Nucleus accumbens (tissue), 56 donors: ENCODE results near the gene SFXN2.

Experiments
- DNase-seq, 56 donors: peaks; one replicate each; lab custom pipeline; 2025; lab: John Stamatoyannopoulos, UW

Gene SFXN2

DNA sequence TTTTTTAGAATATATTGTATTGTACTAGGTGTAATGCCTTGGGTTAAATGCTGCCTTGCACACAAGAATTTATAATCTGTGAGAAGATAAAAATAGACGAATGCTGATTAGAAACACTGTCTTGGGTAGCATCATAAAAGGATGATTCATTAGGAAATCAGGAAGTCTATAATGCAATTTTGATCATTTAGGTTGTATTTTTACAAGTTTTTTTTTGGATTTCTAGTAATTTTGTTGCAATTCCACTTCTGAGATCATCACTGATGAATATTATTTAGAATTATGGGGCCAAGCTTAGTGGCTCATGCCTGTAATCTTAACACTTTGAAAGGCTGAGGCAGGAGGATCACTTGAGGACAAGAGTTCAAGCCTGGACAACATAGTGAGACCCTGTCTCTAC, 58.9 kb downstream of the SFXN2 start:
- DNase-seq, result no peak

- peak in 12 of 56 donors; percentile 5 to 30 (median 15) for DNase-seq
Observed at GRCh38 chr10:102773986-102774385, 59.5 kb downstream of the SFXN2 start.

GRCh38 chr10:102775201-102775934, 60.9 kb downstream of the SFXN2 start:
- DNase-seq, result peak in 5 of 56 donors; percentile 7 to 26 (median 12)

DNA sequence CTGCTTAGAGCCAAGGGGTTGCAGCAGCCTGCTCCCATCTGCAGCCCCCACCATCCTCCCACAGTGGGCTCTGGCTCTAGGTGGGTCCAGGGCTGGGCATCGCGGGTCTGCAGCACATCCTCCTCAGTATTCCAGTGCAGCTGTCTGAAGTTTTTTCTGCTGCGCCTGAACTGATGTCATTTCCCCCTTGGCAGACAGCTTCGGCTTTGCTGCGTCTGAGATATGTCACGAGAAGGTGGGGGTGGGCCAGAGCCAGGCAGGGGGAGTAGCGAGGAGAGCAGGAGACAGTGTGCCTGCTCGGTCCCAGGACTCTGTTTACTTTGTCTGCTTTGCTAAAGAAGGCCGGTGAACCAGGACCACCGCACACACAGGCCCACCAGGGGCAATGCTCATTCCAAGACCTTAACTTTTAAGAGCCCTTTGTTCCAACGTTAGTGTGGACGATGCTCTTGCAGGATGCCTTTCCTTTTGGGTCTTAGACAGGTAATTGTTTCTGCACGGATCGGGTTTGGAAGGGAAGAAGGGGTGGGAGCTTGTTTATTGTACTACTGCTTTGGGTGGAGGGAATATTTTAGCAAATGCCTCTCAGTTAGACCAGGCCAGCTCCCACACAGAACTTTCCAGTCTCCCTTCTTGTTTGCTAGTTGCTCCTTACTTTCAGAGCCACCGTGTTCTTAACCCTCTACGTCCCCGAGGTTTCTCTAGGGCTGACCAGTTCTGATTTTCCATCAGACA, 61.7 kb downstream of the SFXN2 start:
- peak in 49 of 56 donors; percentile 14 to 79 (median 49) for DNase-seq

DNA sequence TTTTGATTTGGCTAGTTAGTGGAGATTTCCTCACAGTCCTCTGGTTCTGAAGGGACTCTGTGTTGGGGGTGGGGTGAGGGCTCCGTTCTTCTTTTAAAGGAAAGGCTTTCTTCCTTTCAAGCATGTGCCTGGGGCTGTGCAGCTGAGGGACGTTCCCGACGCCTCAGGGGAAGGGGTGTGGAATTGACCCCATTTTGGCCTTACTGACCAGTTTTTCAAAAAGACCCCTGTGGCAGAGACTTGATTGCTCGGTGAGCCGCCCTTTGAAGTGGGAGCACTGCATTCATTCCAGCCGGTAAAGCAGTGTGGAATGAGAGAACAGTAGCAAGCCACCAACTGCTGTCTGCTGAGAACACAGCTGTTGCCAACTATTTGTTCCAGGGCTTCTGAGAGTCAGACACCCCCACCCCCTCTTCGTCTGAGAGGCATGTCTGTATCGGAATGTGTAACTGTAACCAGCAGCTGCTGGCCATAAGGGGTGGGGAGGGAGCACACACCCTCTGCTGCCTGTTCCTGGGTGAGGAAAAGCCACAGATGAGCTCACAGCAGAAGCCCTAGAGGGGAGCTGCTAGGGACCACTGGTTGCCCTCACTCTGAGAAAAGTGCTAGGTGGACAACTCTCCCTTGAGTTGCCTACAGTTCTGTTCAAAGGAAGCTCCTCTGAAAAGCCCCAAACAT, 62.5 kb downstream of the SFXN2 start:
- DNase-seq, result peak in 37 of 56 donors; percentile 11 to 55 (median 32)

GRCh38 chr10:102777711-102778453, 63.4 kb downstream of the SFXN2 start:
- DNase-seq, result no peak

DNA sequence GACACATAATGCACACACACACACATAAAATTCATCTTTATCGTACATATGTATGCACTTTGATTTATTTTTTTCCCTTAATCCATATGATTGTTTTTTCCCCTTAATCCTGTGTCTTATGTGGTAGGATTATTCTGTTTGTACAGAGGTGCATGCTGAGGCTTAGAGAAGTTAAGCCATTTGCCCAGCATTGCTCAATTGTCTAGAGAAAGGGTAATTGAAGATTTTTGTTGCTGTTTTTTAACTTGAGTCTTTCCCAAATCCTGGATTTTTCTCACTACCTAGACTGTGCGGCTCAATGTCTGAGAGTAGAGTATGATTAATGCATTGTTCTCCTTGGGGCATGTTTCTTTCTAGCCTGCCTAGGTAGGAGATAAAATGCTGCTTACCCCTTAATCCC, 64.3 kb downstream of the SFXN2 start:
- no peak for DNase-seq

- no peak for DNase-seq
Observed at GRCh38 chr10:102779680-102780526, 65.5 kb downstream of the SFXN2 start.

DNA sequence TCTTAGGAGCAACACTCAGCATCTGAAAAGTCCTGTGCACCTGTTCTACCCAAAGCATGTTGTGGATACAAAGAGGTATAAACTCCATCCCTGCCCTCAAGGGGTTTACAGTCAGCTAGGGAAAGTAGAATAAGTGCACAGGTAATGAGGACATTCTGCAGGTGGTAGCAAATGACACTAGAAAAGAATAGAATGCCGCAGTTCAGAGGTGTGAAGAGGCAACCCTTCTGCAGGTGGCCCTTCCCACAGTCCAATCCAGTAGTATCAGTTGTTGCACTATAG, 66.0 kb downstream of the SFXN2 start:
- no peak for DNase-seq

DNA sequence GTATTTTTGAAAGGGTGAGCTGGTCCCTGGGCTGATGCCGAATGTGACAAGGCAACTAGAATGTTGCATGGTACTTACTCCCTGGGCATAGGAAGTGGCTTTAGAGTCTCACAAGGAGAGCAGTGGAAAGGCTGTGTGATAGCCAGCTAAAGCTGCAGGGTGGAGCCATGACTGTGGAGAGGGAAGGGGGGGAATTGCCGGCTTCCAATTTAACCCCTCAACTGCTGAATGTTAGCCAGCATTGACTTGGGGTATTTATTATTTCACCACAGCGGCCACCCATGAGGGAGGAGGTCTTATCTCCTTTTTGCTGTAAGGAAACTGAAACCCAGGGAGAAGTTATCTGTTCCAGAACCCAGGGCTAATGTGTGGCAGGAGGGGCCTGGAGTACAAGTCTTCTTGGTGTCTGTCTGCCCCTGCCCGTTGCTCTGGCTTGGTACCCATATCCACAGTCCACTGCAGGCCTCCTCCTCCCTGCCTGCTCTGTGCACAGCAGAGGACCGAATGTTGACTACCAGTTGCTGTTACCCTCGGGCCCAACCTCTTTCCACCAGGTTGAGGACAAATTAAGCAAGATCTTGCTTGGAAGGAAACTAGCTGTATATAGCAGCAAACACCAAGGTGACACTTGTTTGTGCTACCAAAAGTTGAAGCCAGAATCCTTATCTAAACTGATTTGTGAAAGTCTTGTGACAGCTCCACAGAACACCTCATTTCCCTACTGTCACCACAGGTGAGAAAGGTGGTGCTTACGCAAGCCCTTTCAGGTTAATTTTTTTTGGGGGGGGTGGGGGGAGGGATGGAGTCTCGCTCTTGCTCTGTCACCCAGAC, 66.9 kb downstream of the SFXN2 start:
- DNase-seq, result no peak

GRCh38 chr10:102781921-102782557, 67.6 kb downstream of the SFXN2 start:
- no peak for DNase-seq

DNA sequence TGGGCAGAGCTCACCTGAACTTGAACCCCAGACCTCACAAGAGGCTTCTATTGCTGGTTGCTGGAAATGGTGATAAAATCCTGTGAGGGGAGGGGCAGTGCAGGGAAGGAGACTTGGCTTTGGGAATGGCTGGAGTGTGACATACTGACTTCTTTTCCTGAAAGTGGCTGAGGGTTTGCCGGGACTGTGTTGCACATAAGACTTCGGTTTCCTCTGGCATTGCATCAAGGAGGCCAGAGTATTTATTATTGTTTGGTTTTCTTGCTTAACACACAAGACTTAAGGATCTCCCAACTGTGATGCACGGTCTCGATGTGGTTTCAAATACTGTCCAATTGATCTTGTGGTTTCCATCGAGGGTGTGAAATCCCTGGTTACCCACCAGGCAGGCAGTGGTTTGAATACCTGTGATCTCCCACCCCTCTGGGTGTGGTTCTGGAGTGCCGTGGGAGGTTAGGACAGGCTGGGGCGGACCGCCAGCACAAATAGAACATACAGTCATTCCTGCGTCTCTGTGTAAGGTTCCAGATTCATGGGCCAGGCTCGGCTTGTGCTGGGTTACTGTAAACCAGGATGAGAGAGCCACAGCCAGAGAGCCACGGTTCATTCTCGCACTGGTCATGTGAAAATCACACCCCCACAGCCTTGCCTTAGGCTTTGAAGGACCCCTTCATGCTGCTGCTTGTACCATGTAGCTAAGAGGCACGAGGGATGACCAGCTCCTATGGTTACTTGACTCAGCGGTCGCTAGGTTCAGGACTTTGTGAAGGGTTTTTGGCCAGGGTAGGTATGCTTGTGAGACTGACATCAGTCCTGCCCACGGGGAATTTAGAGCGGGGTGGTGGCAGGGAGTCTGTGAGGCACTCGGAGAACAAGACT, 68.5 kb downstream of the SFXN2 start:
- DNase-seq, result no peak

- DNase-seq, result no peak
Observed at GRCh38 chr10:102783568-102783967, 69.1 kb downstream of the SFXN2 start.

DNA sequence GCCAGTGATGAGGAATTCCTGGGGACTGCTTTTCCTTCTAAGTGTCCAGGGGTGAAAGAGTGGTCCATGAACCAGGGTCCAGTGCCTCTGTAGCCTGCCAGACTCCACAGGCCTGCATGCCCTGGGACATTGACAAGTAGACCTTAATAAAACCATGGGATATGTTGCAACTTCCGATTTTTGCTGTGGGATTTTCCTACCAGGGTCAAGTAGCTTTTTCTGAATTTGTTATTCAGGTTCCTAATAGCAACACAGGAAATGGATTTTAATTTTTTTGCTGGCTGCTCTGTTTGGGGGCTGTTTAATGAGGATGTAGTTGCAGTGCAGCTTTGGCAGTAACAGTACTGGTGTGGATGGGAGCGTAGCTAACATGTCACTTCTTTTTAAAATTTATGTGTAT, 71.4 kb downstream of the SFXN2 start:
- no peak for DNase-seq

DNA sequence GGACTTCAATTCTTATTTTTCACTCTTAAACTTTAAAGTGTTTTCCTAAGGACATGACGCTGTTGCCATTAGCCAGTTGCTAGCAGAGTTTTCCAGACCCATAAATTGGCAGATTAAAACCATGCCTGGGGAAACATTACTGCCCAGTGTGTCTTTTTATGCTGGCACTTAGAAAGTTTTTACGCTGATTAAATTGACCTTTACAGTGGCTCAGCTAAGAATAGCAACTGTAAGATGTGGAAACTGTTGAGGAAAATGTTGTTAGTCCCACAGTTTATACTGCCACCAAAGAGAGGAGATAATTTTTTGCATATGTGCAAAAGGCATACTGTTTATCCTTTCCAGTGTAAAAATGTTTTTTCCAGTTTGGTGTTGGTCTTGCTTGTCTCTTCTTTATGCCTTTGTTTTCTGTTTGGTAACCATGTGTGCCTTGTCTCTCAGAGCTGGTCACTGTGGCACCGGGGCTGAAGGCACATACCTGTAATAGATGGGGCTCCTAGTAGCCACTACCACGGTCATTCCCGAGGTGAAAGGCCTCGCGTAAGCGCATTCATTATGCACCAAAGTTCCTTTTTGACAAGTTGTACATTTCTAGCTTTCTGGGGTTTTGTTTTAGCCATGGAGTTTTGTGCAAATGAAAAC, 77.4 kb downstream of the SFXN2 start:
- DNase-seq, result no peak
